GM10248 (cell line): ENCODE data around the gene FNTB.

Experiments
- CTCF ChIA-PET: fragments of 300-600 bp; sonication (Branson Sonifier 250); formaldehyde crosslinking; extraction: SDS; loops from one replicate; lab custom pipeline; 2021; ENCODE audit warnings: antibody characterized with exemption; lab: Yijun Ruan, JAX
- POLR2A ChIA-PET: fragments of 350-650 bp; sonication (Branson Sonifier 250); formaldehyde crosslinking; extraction: SDS; loops from one replicate; lab custom pipeline; 2020; ENCODE audit warnings: antibody characterized with exemption; lab: Yijun Ruan, JAX
- DNase-seq: peaks from one replicate; pipeline ENCODE4 v3.0.0; 2012; ENCODE audit errors: extremely low spot score
- TF ChIP-seq, protein P1 (sequence below): IDR thresholded peaks from 2 replicates; pipeline ENCODE4 v1.5.1; 2012; ENCODE audit warnings: mild to moderate bottlenecking, low read depth; ENCODE audit errors: extremely low read depth, missing control alignments, control extremely low read depth

FNTB gene

DNA sequence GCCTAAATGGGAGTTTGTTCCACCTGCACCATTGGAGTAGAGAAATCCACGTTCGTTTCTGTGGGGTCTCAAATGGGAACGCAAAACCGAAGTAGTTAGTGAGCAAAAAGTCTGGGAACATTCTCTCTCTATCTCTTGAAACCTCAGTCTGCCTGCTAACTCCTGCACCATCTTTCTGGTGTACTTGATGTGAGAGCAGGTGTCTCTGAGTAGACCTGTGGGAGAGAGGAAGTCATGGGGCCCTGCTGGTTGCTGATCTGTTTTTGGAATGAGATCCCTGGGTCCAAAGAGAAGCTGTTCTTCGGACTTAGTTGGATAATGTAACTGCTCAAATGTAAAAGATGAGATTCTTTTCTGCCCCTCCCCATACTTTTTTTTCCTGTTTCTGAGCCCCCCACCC is 58.3 kb downstream of the FNTB start:
- TF ChIP-seq, protein P1, sequence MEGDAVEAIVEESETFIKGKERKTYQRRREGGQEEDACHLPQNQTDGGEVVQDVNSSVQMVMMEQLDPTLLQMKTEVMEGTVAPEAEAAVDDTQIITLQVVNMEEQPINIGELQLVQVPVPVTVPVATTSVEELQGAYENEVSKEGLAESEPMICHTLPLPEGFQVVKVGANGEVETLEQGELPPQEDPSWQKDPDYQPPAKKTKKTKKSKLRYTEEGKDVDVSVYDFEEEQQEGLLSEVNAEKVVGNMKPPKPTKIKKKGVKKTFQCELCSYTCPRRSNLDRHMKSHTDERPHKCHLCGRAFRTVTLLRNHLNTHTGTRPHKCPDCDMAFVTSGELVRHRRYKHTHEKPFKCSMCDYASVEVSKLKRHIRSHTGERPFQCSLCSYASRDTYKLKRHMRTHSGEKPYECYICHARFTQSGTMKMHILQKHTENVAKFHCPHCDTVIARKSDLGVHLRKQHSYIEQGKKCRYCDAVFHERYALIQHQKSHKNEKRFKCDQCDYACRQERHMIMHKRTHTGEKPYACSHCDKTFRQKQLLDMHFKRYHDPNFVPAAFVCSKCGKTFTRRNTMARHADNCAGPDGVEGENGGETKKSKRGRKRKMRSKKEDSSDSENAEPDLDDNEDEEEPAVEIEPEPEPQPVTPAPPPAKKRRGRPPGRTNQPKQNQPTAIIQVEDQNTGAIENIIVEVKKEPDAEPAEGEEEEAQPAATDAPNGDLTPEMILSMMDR, result no peak
- no peak for DNase-seq
- ChIA-PET POLR2A (no interaction called here), CTCF (interaction anchor here (1.2 kb wide), 1 partner anchor 20 kb away, joined by 3 read pairs; no protein-coding TSS in a partner anchor)

DNA sequence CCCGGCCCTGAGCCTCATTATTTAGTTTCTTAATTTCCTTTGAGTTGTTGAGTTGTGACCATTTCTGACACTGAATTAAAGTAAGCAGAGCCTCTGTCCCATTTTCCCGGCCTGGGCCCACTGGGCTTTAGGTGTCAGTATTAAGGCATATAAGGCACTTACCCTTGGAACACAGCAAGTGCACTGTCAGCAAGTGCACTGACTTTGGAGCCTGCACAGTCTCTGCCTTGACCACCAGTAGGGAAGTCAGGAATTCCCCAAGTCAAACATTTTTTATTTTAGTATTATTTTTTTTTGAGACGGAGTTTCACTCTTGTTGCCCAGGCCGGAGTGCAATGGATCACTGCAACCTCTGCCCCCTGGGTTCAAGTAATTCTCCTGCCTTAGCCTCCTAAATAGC is 59.0 kb downstream of the FNTB start:
- CTCF ChIA-PET, result interaction anchor here (1.2 kb wide), 1 partner anchor 21 kb away, joined by 3 read pairs; no protein-coding TSS in a partner anchor
- TF ChIP-seq, protein P1, result no peak
- POLR2A ChIA-PET, result no interaction called here
- DNase-seq, result no peak

DNA sequence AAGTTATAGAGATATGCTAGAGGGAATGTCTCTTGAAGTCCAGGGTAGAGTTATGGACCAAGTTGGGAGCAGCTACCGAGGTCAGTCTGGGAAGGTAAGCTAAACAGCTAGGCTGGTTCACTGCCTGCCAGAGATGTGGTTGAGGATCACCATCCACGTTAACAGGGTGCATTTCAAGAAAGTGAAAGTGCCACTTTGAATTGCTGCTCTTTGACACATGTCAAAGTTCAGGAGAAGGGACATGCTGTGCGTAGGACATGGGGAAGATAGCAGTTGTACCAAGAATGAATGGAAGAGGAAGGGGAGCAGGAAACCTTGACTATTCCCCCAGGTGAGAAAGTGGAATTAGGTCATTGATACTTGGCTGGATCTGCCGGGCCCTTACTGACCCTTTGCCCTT is 66.1 kb downstream of the FNTB start:
- POLR2A ChIA-PET, result no interaction called here
- TF ChIP-seq, protein P1, result no peak
- no peak for DNase-seq
- CTCF ChIA-PET, result interaction anchor here (1.2 to 1.7 kb wide), 3 partner anchors 12 to 33 kb away, joined by 4 to 6 read pairs (median 5); no protein-coding TSS in a partner anchor

DNA sequence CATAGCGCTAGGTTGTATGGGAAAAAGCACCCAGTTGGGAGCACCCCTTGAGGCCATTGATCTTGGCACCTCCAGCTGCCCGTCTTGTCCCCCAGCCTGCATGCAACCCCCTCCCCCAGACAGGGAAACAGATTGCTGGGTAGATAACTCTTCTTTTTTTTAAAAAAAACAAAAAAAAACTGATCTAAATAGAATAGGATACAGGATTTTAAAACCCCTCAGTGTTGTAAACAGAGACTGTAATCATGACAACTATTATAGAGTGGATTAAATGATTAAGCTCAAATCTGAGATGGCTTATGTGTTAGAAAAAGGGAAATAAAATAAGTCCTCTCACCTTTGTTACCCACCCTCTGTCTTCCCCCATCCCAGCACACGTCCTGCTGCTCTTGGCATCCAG is 66.8 kb downstream of the FNTB start:
- CTCF ChIA-PET, result no interaction called here
- TF ChIP-seq, protein P1, result no peak
- DNase-seq, result no peak
- POLR2A ChIA-PET, result no interaction called here

DNA sequence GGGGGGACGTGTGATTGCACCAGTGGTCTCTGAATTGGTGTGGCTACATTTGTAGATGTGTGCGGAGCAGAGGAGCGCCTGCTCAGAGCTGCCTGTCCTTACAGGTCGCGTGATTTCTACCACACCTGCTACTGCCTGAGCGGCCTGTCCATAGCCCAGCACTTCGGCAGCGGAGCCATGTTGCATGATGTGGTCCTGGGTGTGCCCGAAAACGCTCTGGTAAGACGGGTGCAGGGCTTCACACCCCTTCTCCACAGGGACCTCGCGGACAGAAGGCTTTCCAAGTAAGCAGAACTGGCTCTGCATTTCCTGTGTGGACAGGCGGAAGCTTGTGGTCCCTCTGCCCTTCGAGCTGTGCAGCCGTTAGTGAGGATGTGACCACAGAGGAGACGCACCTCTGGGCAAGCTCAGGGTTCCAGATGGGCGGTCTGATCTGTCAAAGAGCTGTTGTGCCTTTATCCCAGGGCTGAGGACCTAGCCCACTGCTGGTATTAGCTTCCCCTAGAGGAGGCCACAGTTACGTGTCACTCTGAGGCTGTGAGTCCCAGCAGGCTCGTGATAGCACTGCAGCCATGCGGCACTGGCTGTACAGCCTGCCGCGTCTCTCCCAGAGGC is 67.9 kb downstream of the FNTB start:
- ChIA-PET POLR2A (no interaction called here), CTCF (no interaction called here)
- DNase-seq, result no peak
- TF ChIP-seq, protein P1, result no peak

DNA sequence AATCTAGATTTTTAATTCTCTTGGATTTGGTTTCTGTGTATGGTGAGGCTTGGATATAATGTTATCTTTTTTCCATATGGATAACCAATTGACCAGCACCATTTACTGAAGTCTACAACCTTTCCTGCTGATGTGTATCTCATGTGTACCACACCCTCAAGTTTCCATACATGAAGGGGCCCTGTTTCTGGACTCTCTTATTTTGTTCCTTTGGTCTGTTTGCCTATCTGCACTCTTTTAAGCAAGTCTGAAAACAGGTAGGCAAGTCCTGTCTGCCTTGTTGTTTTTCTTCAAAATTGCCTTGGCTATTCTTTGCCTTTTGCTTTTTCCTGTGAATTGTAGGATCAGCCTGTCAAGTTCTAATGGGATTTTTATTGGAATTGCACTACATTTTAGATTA is 71.0 kb downstream of the FNTB start:
- TF ChIP-seq, protein P1, result no peak
- no peak for DNase-seq
- ChIA-PET CTCF (interaction anchor here (0.8 kb wide), 1 partner anchor 16 kb away, joined by 3 read pairs; no protein-coding TSS in a partner anchor), POLR2A (no interaction called here)
